ENCODE results near the gene TAP2. TPM values are rescaled to one million over a fixed set of nuclear protein-coding genes. Genes with fewer than 3 reads are reported as not detected.

TAP2 gene
- polyA plus RNA-seq, 1 donor from 2014 or later, result 1.2 TPM

DNA sequence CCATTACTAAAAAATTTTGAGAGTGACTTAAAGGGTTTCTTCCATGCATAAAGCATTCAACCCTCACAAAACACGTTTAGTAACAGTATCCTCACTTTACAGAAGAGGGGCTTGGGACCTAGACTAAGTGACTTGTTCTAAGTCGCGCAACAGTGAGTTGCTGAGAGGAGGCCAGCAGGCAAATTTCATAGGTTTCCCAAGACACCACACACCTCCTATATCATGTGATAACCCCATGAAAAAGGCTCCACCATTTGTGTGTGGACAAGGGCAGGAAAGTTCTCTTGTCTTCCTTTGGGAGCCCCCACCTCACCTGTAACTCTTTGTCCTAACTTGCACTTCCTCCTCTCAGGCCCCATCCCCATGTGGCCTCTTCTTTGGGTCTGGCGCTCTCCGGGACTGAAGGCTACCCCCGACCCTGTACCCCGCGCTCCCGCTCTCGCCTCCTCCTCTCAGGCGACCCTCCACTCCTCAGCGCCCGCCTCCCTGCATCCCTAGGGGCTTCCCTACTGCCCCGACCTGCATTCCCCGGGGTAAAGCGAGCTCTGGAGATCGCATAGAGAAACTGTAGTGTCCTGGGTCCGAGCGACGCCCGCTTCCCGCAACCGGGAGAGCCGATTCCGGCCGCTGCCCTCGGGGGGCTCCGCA, 4.9 kb upstream of the TAP2 start:
- H3K36me3 ChIP-seq (ENCODE audit: insufficient read depth, low read length), result no peaks in the 10 kb centered on the region
- H3F3A ChIP-seq (ENCODE audit: insufficient read depth, low read length, poor library complexity, severe bottlenecking), result no peaks in the 10 kb centered on the region
- no peak for TF ChIP-seq EZH2 (IDR thresholded peaks at IDR 0.05; ENCODE audit: borderline replicate concordance, insufficient read depth, low read length, poor library complexity, severe bottlenecking)
- no peak for TF ChIP-seq SMC3 (conservative IDR thresholded peaks at IDR 0.05; ENCODE audit: poor library complexity)
- H3K79me2 ChIP-seq (replicated peaks; ENCODE audit: insufficient read depth, low read length), result no peaks in the 10 kb centered on the region
- no peak overlapping the region for H3K27ac ChIP-seq (ENCODE audit: low read length)
- H2AFZ ChIP-seq (ENCODE audit: low read depth, low read length), result no peak overlapping the region
- no peak overlapping the region for H3K9ac ChIP-seq (ENCODE audit: low read length)
- H3K4me3 ChIP-seq (ENCODE audit: low read length), result peak overlapping the region; percentile 68
- no peaks in the 10 kb centered on the region for H3K9me2 ChIP-seq (ENCODE audit: insufficient read depth, low read length)
- no peaks in the 10 kb centered on the region for H3K9me3 ChIP-seq (ENCODE audit: low read length)
- H3K27me3 ChIP-seq (ENCODE audit: insufficient read depth, low read depth, low read length), result peaks cover 42% of the 10 kb centered on the region
- no peaks in the 10 kb centered on the region for H4K20me1 ChIP-seq (ENCODE audit: insufficient read depth)
- no peak overlapping the region for H3K4me2 ChIP-seq (ENCODE audit: low read length)

GRCh38 chr6:32842690-32843089, 4.2 kb upstream of the TAP2 start:
- no peak overlapping the region for H3K27ac ChIP-seq (ENCODE audit: low read length)
- no peak overlapping the region for H3K9ac ChIP-seq (ENCODE audit: low read length)
- H3K9me2 ChIP-seq (ENCODE audit: insufficient read depth, low read length), result no peaks in the 10 kb centered on the region
- H3F3A ChIP-seq (ENCODE audit: insufficient read depth, low read length, poor library complexity, severe bottlenecking), result no peaks in the 10 kb centered on the region
- H4K20me1 ChIP-seq (ENCODE audit: insufficient read depth), result no peaks in the 10 kb centered on the region
- H2AFZ ChIP-seq (ENCODE audit: low read depth, low read length), result no peak overlapping the region
- H3K27me3 ChIP-seq (ENCODE audit: insufficient read depth, low read depth, low read length), result peaks cover 42% of the 10 kb centered on the region
- H3K4me3 ChIP-seq (ENCODE audit: low read length), result no peak overlapping the region
- no peaks in the 10 kb centered on the region for H3K9me3 ChIP-seq (ENCODE audit: low read length)
- no peaks in the 10 kb centered on the region for H3K79me2 ChIP-seq (replicated peaks; ENCODE audit: insufficient read depth, low read length)
- no peak for TF ChIP-seq EZH2 (IDR thresholded peaks at IDR 0.05; ENCODE audit: borderline replicate concordance, insufficient read depth, low read length, poor library complexity, severe bottlenecking)
- TF ChIP-seq, protein P1, sequence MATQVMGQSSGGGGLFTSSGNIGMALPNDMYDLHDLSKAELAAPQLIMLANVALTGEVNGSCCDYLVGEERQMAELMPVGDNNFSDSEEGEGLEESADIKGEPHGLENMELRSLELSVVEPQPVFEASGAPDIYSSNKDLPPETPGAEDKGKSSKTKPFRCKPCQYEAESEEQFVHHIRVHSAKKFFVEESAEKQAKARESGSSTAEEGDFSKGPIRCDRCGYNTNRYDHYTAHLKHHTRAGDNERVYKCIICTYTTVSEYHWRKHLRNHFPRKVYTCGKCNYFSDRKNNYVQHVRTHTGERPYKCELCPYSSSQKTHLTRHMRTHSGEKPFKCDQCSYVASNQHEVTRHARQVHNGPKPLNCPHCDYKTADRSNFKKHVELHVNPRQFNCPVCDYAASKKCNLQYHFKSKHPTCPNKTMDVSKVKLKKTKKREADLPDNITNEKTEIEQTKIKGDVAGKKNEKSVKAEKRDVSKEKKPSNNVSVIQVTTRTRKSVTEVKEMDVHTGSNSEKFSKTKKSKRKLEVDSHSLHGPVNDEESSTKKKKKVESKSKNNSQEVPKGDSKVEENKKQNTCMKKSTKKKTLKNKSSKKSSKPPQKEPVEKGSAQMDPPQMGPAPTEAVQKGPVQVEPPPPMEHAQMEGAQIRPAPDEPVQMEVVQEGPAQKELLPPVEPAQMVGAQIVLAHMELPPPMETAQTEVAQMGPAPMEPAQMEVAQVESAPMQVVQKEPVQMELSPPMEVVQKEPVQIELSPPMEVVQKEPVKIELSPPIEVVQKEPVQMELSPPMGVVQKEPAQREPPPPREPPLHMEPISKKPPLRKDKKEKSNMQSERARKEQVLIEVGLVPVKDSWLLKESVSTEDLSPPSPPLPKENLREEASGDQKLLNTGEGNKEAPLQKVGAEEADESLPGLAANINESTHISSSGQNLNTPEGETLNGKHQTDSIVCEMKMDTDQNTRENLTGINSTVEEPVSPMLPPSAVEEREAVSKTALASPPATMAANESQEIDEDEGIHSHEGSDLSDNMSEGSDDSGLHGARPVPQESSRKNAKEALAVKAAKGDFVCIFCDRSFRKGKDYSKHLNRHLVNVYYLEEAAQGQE (IDR thresholded peaks at IDR 0.05; ENCODE audit: borderline replicate concordance), result no peak
- TF ChIP-seq EP300 (conservative IDR thresholded peaks at IDR 0.05; ENCODE audit: poor library complexity, severe bottlenecking), result no peak
- no peak for TF ChIP-seq TAF1 (IDR thresholded peaks at IDR 0.05; ENCODE audit: low read depth)
- TF ChIP-seq MXI1 (conservative IDR thresholded peaks at IDR 0.05; ENCODE audit: poor library complexity, severe bottlenecking), result no peak
- TF ChIP-seq RAD21 (conservative IDR thresholded peaks at IDR 0.05), result no peak
- TF ChIP-seq POLR2AphosphoS5 (IDR thresholded peaks at IDR 0.05), result no peak
- TF ChIP-seq CTCF (IDR thresholded peaks at IDR 0.05; ENCODE audit: poor library complexity, severe bottlenecking), result no peak
- TF ChIP-seq SMC3 (conservative IDR thresholded peaks at IDR 0.05; ENCODE audit: poor library complexity), result no peak
- no peak overlapping the region for H3K4me2 ChIP-seq (ENCODE audit: low read length)
- H3K36me3 ChIP-seq (ENCODE audit: insufficient read depth, low read length), result no peaks in the 10 kb centered on the region
